Parathyroid adenoma (tissue), 2 donors: ENCODE results near the gene P2RX2.

ENCODE experiments used
- H2AFZ ChIP-seq: fragments of 300-600 bp; sonication (generic); one replicate; pipeline ENCODE4 v1.7.0; 2017; ENCODE audit warnings: antibody characterized with exemption, mild to moderate bottlenecking
- H3K27ac ChIP-seq: fragments of 300-600 bp; sonication (generic); one replicate; pipeline ENCODE4 v1.7.0; 2017
- H3K27me3 ChIP-seq: fragments of 300-600 bp; sonication (generic); one replicate; pipeline ENCODE4 v1.7.0; 2017; ENCODE audit warnings: low read length; ENCODE audit not compliant: control insufficient read depth, insufficient read depth
- H3K36me3 ChIP-seq: fragments of 300-600 bp; sonication (generic); one replicate; pipeline ENCODE4 v1.7.0; 2017; ENCODE audit warnings: low read length; ENCODE audit not compliant: control insufficient read depth, insufficient read depth
- H3K4me1 ChIP-seq: fragments of 300-600 bp; sonication (generic); one replicate; pipeline ENCODE4 v1.7.0; 2017; ENCODE audit warnings: control low read depth
- H3K4me2 ChIP-seq: fragments of 300-600 bp; sonication (generic); one replicate; pipeline ENCODE4 v1.7.0; 2017; ENCODE audit warnings: low read length
- H3K4me3 ChIP-seq: fragments of 300-600 bp; sonication (generic); one replicate; pipeline ENCODE4 v1.7.0; 2017; ENCODE audit warnings: low read depth, low read length
- H3K79me2 ChIP-seq: fragments of 300-600 bp; sonication (generic); one replicate; pipeline ENCODE4 v1.7.0; 2017; ENCODE audit warnings: control low read depth
- H3K9ac ChIP-seq: fragments of 300-600 bp; sonication (generic); one replicate; pipeline ENCODE4 v1.7.0; 2017; ENCODE audit warnings: mild to moderate bottlenecking
- H3K9me3 ChIP-seq: fragments of 300-600 bp; sonication (generic); one replicate; pipeline ENCODE4 v1.7.0; 2017; ENCODE audit warnings: low read length; ENCODE audit not compliant: control insufficient read depth
- TF ChIP-seq, protein P1 (sequence below): fragments of 300-600 bp; sonication (generic); IDR thresholded peaks from one replicate; pipeline ENCODE4 v1.7.0; 2017; ENCODE audit warnings: antibody characterized with exemption, mild to moderate bottlenecking
- donor health status: primary hyperparathyroidism.

P2RX2 gene

DNA sequence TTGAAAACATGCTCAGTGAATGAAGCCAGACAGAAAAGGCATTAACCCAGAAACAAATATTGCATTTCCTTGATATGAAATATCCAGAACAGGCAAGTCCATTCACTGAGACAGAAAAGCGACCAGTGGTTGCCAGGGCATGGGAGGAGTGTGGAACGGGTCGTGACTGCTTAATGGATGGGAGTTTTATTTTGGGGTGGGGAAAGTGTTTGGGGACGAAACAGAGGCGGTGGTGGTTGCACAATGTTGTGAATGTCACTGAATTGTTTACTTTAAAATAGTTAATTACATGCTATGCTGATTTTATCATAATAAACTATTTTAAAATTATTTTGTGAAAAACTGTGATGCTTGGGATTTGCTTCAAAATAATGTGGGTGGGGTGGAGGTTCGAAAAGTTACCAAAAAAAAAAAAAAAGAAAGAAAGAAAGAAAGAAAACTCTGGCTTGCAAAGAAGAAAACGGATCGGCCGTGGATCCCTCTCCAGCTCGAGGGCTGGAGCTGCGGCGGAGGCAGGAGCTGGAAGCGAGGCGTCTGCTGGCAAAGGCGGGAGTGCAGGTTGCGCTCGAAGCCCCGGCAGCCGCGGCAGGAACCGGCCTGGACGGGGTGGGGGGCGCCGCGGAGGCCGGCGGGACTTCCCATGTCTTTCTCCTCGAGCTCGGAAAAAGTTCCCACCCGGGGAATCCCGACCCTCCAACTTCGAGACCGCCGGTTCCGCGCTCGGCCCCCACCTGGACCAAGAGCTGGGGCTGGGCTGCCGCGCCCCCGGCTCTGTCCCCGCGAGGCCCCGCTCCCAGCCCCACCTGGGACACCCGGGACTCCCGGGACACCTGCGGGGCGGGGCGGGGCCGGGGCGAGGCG is 524 bp upstream of the P2RX2 start:
- Histone ChIP-seq H3K4me1 (no peaks in the 10 kb centered on the region), H2AFZ (no peak overlapping the region), H3K27me3 (no peaks in the 10 kb centered on the region), H3K36me3 (no peaks in the 10 kb centered on the region), H3K79me2 (no peaks in the 10 kb centered on the region), H3K9ac (no peak overlapping the region), H3K4me2 (peak overlapping the region; percentile 44), H3K27ac (no peak overlapping the region), H3K9me3 (no peaks in the 10 kb centered on the region), H3K4me3 (no peak overlapping the region)
- TF ChIP-seq, protein P1, sequence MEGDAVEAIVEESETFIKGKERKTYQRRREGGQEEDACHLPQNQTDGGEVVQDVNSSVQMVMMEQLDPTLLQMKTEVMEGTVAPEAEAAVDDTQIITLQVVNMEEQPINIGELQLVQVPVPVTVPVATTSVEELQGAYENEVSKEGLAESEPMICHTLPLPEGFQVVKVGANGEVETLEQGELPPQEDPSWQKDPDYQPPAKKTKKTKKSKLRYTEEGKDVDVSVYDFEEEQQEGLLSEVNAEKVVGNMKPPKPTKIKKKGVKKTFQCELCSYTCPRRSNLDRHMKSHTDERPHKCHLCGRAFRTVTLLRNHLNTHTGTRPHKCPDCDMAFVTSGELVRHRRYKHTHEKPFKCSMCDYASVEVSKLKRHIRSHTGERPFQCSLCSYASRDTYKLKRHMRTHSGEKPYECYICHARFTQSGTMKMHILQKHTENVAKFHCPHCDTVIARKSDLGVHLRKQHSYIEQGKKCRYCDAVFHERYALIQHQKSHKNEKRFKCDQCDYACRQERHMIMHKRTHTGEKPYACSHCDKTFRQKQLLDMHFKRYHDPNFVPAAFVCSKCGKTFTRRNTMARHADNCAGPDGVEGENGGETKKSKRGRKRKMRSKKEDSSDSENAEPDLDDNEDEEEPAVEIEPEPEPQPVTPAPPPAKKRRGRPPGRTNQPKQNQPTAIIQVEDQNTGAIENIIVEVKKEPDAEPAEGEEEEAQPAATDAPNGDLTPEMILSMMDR = no peak

DNA sequence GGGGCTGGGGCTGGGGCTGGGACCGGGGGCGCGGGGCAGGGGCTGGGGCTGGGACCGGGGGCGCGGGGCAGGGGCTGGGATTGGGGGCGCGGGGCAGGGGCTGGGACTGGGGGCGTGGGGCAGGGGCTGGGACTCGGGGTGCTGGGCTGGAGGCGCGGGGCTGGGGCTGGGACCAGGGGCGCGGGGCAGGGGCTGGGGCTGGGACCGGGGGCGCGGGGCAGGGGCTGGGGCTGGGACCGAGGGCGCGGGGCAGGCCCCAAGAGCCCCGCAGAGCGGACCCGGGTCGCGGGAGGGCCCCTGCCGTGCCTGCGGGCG is 452 bp downstream of the P2RX2 start:
- TF ChIP-seq, protein P1 = no peak
- Histone ChIP-seq H3K27ac (no peak overlapping the region), H3K79me2 (no peaks in the 10 kb centered on the region), H3K36me3 (no peaks in the 10 kb centered on the region), H3K9ac (no peak overlapping the region), H3K9me3 (no peaks in the 10 kb centered on the region), H3K4me2 (no peak overlapping the region), H3K4me1 (no peaks in the 10 kb centered on the region), H3K4me3 (no peak overlapping the region), H3K27me3 (no peaks in the 10 kb centered on the region), H2AFZ (no peak overlapping the region)

DNA sequence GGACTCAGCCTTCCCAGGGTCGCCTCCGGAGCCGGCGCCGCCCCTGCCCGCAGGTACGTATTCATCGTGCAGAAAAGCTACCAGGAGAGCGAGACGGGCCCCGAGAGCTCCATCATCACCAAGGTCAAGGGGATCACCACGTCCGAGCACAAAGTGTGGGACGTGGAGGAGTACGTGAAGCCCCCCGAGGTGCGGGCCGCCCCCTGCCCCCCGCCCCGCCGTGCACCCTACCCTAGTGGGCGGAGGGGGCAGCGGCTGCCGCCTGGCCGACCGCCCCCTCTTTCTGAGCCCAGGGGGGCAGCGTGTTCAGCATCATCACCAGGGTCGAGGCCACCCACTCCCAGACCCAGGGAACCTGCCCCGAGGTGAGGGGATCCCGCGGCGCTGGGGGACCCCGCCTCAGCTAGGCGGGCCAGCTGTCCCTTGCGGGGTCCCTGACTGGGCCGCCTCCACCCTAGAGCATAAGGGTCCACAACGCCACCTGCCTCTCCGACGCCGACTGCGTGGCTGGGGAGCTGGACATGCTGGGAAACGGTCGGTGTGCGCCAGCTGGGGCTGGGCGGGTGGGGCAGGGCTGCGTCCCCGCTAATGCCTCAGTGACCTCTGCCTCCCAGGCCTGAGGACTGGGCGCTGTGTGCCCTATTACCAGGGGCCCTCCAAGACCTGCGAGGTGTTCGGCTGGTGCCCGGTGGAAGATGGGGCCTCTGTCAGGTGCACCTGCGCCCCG is 973 bp downstream of the P2RX2 start:
- Histone ChIP-seq H3K27ac (no peak overlapping the region), H3K36me3 (no peaks in the 10 kb centered on the region), H3K9ac (no peak overlapping the region), H3K4me2 (no peak overlapping the region), H3K4me1 (no peaks in the 10 kb centered on the region), H3K27me3 (no peaks in the 10 kb centered on the region), H3K9me3 (no peaks in the 10 kb centered on the region), H3K79me2 (no peaks in the 10 kb centered on the region), H3K4me3 (no peak overlapping the region), H2AFZ (no peak overlapping the region)
- TF ChIP-seq, protein P1 = no peak

DNA sequence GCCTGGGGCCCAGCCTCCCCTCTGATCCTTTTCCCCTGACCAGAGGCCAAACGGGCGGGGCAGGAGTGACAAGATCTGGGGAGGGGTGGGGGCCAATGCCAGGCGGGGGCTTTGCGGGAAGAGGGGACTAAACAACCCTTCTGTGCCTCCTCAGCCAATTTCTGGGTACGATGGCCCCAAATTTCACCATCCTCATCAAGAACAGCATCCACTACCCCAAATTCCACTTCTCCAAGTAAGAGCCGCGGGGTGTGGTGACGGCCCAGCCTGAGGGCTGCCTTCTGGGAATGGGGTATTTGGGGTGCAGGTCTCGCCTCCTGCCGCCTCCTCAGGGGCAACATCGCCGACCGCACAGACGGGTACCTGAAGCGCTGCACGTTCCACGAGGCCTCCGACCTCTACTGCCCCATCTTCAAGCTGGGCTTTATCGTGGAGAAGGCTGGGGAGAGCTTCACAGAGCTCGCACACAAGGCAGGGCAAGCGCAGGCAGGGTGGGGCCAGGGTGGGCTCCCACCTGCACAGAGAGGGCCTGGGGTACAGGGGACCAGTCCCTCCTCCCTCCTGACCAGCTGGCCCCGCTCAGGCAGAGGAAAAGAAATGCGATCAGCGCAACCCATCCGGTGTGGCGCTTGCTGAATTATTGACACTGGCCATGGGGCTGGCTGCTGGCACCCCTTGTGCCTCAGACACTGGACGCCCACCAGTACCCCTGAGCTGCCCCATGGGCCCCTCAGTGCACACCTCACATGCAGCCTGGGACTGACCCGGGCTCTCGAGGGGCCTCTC is 1.7 kb downstream of the P2RX2 start:
- Histone ChIP-seq H3K36me3 (no peaks in the 10 kb centered on the region), H3K4me1 (no peaks in the 10 kb centered on the region), H3K9me3 (no peaks in the 10 kb centered on the region), H3K4me3 (no peak overlapping the region), H3K27me3 (no peaks in the 10 kb centered on the region), H3K4me2 (no peak overlapping the region), H3K27ac (no peak overlapping the region), H2AFZ (no peak overlapping the region), H3K9ac (no peak overlapping the region), H3K79me2 (no peaks in the 10 kb centered on the region)
- TF ChIP-seq, protein P1 = no peak
